Daoy (cell line): ENCODE data around the gene PRR19. TPM values are rescaled to one million over a fixed set of nuclear protein-coding genes. Genes with fewer than 3 reads are reported as not detected.
A peak's percentile ranks its signal among the peaks of the same experiment; 100 is the strongest.

Experiments used
- DNase-seq: peaks from one replicate; pipeline ENCODE4 v3.0.0-alpha.2; 2015; ENCODE audit warnings: low read depth
- total RNA-seq: library from RNA; depleted of rRNA; stranded (reverse); fragments of >200 nt; shearing (Covaris generic); gene quantifications from 2 replicates; pipeline ENCODE4 v1.2.3, GENCODE V29; 2014

The PRR19 gene
- total RNA-seq, 1 experiment from 2014 or later: 2.2 TPM

DNA sequence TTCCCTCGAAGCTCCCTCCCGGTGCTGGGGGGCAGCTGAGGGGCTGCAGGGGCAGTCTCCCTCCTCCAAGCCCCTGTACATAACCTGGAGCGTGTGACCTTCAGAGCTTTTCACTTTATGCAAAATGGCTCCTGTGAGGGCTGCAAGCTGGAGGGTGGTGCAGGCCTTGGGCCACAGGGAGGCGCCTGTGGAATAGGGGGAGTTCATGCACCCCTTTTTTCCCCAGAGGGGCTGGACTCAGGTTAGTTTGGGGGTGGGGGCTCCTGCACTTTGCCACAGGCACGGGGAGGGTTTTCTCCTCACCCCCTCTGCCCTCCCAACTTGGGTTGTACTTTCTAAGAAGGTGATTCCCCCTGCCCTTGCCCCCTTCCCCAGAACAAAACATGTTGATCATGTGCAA is 6.6 kb upstream of the PRR19 start:
- DNase-seq: no peak

DNA sequence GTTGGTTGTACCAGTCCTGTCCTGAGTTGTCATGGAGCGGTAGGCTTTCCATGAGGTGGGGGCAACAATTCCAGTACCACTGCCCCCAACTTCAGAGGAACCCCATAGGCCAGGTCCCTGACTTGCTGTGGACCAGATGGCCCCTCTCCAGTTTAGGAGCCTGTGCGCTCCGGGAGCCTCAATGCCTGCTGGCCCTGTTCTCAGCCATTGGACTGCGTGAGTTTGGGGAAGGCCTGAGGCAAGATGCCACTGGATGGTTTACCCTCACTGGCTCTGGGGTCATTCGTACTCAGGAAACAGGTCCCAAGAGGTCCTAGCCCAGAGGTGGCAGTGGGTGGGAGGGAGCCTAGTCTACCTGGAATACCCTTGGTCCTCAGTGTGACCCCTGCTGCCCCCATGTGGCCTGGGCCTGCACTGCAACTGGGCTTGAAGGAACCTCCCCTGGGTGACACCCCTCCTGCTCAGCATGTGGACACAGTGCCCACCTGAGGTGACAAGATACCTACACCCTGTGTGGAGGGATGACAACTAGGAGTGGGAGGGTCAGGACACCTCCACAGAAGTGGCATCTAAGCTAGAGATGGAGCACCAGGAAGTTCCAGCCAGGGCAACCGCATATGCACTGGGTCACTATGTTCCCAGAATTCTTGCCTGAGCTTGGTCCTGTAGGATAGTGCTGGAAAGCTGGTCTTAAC is 6.0 kb upstream of the PRR19 start:
- peak; percentile 82 for DNase-seq

DNA sequence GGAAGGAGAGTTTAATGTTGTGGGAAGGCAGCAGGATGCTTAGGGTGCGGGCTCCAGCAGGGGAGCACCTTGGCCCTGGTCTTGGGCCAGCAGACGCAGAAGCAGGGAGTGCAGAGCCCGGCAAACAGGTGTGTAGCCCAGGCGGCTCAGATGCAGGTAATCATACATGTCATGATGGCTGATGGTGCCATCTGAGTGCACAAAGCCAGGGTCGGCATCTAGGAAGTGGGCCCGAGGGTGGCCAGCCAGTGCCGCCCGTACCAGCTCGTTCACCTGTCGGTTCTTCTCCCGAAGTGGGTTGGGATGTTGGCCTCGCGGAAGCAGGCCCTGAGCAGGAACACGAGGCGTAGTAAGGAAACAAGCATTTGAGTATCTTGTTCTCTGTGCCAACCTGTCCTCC is 4.9 kb upstream of the PRR19 start:
- DNase-seq: no peak

DNA sequence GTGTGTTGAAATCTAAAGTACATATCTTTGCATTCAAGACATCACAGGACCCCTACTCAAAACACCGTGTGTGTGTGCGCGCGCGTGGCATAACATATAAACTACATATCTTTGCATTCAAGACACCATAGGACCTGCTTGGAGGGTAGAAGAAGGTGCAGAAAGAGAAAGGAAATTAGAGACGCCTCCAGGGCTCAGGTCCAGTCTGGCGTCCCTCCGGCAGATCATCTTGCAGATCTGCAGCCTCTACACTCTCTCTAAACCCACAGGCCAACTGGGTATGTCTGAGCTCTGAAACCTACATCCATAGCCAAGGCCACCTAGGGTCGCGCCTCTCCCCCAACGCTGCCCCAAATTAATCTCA is 1.2 kb downstream of the PRR19 start:
- no peak for DNase-seq

DNA sequence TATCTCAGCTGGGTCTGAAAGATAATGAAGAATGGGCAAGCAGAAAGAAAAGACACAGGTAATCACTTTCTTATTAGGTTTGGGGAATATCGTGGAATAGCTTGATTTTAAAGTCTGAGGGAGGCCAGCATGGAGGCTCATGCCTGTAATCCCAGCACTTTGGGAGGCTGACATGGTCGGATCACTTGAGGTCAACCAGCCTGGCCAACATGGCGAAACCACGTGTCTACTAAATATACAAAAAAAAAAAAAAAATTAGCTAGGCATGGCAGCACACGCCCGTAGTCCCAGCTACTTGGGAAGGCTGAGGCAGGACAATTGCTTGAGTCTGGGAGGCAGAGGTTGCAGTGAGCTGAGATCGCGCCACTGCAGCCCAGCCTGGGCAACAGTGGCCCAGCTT is 1.9 kb downstream of the PRR19 start:
- no peak for DNase-seq

DNA sequence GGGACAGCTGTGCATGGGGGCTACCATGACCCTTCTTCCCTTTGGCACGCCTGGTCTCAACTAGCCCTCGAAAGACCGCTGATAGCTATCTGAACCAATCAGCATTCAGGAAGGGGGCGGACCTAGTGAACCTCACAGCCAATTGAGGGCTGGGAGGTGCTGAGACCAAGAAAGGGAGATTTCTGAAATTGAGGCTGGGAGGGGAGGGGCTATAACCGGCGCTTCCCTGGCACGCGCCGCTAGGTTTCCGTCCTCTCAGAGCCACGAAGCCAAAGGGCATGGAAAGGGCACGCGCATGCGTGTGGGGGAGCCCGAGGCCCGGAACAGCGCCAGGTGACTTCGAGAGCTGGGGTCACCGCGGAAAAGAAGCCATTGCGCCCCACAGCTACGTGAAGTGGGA is 4.7 kb downstream of the PRR19 start:
- no peak for DNase-seq

DNA sequence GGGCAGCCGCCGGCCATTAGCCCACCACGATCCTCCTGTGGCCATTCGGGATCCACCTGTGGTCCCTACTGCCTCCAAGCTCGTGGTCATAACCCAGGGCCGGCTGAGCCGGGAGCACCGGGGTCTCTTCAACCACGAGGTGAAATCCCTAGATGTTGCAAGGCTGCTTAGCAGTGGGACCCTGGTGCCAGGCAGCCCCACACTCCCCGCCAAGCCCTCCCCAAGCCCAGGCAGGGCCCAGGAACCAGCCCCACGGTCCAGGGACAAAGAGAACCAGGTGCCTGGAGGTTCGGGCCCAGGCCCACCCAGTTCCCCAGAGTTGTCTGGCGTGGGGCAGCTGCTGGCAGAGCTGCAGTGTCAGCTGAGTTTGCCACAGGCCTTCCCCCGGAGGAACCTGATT is 7.8 kb downstream of the PRR19 start:
- no peak for DNase-seq

DNA sequence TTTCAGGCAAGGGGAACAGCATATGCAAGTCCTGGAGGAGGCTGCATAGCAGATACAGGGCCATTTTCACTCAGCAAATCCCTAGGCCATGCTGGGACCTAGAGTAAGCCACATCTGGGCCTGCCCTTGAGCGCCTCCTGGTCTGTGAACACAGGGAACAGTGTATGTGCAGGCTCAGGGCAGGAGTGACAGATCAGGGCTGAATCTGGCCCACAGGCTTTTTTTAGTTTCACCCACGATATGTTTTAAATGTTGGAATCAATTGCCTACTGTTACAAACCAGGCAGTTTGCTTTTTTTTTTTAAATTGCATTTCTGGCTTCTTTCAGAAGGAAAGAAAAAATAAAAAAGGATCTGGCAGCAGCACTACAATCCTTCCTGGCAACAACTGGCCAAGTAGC is 9.7 kb downstream of the PRR19 start:
- DNase-seq: no peak

DNA sequence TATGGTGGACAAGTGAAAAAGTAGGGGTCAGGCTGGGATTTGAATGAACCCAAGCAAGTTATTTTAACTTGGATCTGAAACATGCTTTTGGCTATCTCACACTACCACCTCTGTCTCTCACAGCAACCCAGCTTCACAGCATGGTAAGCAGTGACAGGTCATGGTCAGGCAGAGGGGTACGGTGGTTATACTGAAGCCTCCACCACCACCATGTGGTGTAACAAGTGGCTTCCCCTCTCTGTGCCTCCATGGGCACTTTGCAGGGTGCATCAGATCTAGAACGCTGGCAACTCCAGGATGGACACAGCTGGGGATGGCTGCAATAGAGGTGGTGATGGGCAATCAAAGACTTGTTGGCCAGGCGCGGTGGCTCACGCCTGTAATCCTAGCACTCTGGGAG is 10.4 kb downstream of the PRR19 start:
- DNase-seq: no peak

DNA sequence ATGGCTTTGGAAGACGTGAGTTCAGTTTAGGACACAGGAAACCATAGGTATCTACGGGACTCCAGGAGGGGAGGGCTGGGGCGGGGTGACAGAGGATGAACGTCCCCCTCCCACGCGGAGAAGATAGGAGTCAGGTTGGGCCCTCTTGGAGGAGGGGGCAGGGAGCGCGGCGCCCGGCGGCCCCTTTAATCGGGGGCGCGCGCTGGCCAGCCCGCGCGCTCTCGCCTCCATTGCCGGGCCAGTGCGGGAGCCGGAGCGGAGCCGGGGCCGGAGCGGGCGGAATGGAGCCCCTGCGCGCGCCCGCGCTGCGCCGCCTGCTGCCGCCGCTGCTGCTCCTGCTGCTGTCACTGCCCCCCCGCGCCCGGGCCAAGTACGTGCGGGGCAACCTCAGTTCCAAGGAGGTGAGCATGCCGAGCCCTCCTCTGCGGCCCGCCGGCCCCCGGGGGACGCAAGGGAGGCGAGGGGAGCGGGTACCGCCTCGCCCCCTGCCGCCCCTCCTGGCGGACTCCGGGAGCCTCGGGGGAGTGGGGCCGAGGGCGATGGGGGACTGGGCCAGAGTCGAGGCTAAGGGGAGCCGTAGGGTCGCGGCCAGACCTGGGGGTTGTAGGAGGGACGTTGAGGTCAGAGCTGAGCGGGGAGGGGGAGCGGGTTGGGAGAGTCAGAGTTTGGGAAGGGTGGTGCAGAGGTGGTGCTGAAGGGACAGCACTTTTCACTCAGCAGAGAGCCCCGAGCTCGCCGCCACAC is 11.3 kb downstream of the PRR19 start, which contains the start of gene TMEM145:
Gene TMEM145, plus strand, starts transcription at position 214 of the 744 bp plus-strand sequence. Its CDS starts 68 bp downstream, at position 282.
- DNase-seq: peak; percentile 68

DNA sequence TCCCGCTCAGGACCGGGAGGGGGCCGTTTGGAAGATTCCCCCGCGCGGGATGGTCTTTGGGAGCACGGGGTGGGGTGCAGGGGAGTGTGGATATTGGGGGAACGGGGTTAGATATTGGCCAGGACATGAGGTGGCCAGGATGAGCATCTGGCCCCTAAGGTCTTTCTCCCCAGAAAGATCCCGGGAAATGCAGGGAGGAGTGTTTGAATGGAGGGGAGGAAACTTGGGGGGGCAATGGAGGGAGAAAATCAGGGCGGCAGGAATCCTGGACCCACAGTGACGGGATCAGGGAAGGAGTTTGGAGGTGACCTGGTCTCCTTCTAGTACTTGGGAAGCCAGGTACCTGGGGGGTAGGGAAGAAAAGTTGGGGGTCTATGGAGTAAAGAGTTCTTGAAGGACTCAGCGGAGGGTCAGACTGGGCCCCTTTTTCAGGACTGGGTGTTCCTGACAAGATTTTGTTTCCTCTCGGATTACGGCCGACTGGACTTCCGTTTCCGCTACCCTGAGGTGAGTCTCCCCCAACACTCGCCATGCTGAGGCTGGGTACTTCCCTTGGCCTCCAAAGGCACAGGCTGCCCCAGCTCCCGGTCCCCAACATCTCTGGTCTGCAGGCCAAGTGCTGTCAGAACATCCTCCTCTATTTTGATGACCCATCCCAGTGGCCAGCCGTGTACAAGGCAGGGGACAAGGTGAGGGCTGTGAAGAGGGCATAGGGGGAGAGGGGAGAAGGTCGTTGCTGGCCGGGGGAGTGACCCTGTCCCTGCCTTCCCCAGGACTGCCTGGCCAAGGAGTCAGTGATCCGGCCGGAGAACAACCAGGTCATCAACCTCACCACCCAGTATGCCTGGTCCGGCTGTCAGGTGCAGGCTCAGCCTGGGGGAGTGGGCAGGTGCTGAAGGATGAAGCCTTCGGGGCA is 12.2 kb downstream of the PRR19 start:
- no peak for DNase-seq

DNA sequence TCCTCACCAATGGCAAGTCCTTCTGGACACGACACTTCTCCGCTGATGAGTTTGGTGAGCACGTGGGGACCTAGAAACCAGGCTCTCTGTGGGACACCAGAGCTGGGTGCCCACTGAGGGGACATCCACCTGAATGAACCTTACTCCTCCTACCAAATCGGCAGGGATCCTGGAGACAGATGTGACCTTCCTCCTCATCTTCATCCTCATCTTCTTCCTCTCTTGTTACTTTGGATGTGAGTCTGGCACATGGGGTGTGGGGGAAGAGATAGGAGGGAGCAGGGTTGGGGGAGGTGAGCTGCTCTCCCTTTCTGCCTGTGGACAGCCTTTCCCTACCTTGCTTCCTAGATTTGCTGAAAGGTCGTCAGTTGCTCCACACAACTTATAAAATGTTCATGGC is 13.1 kb downstream of the PRR19 start:
- DNase-seq: no peak

DNA sequence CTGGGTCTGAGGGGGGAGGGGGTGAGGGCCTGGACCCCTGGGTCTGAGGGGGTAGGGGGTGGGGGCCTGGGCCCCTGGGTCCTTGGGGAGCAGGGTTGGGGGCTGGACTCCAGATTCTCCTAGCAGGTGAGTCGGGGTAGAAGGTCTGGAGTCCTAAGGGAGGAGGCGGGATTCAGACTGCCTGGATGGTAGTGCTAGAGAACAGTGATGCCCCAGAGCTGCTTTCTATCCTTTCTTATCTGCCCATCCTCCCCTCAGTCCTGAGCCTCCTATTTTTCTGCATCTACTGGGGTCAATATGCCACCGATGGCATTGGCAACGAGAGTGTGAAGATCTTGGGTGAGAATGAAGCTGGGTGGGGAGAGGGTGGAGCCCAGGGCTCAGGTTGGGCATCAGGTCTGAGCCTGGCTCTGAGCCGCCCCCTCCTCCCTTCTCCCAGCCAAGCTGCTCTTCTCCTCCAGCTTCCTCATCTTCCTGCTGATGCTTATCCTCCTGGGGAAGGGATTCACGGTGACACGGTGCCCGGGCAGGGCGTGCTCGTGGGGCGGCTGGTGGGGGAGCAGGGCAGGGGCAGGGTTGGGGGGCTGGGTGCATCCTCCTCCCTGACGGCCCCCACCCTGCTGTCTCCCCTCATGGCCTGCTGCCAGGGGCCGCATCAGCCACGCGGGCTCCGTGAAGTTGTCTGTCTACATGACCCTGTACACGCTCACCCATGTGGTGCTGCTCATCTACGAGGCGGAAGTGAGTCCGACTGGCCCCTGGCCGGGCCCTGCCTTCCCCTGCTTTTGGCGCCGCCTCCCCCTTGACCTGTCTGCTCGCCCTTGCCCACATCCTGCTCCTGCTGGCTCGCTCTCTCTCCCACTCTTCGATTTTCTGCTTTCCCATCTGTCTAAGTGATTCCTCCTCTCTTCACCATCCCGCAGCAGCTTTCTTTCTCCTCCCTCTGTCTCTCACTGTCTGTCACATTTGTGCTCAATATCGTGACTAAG is 14.6 kb downstream of the PRR19 start:
- peak; percentile 85 for DNase-seq

DNA sequence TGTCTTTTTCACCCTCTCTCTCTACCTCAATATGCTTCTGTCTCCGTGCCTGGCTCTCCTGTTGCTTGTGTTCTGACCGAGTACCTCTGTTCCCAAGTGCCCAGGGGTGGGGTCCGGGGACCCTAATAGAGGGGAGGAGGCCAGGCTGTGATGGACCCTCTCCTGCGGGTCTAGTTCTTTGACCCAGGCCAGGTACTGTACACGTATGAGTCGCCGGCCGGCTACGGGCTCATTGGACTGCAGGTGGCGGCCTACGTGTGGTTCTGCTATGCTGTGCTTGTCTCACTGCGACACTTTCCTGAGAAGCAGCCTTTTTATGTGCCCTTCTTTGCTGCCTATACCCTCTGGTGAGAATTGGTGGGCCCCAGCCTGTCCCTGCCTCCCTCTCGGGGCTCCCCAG is 15.6 kb downstream of the PRR19 start:
- no peak for DNase-seq

DNA sequence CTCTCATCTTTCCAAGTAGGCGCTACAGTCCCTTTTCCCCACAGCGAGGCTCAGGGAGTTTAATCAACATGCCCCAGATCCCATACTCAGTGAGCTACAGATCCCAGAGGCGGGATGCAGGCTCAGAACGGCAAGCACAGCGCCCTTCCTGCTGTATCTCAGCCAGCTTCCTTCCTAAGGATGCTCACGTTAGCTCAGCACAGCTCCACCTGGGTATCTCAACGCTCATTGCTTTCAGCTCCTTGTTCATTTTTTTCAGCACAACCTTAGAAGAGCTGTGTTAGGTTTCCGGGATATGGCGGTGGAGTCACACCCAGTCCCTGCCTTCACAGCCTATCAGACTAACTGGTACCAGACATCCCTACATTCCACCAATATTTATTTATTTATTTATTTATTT is 20.4 kb downstream of the PRR19 start:
- no peak for DNase-seq

DNA sequence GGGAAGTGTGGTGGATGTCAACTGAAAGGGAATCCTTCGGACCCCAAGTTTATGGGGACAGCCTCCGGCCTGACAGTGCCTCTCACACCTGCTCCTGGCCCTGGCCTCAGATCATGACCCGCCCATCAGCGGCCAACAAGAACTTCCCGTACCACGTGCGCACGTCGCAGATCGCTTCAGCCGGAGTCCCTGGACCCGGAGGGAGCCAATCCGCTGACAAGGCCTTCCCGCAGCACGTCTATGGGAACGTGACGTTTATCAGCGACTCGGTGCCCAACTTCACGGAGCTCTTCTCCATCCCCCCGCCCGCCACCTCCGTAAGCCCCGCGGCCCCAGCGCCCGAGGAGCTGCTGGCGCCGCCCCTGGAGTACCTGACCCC is 21.5 kb downstream of the PRR19 start:
- no peak for DNase-seq

DNA sequence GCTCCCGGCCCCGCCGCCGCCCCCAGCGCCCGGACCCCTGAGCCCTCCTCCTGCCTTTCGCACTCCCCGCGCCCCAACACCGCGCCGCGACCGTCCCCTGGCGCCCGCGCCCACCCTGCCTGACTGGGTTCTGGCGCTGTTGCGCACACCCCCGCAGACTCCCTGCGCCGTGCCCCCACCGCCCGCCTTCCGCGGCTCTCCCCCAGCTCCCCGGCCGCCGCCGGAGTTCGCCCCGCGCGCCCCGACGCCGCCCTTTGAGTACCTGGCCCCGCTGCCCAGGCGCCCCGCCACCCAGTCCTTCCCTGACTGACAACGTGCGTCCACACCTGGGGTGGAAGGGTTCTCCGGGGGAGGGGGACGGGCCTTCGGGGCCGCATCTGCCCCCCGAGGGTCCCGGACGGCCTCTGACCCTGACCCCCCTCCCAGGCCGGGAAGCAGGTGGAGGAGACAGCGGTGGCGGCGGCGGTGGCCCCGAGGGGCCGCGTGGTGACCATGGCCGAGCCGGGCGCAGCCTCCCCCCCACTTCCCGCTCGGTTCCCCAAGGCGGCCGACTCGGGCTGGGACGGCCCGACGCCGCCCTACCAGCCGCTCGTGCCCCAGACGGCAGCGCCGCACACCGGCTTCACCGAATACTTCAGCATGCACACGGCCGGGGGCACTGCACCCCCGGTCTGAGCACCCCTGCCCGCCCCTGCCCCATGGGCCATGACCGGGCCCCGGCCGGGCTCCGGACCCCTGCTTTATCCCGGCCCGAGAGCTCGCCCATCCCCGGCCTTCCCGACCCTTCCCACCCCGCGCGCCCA is 22.1 kb downstream of the PRR19 start:
- peak; percentile 48 for DNase-seq

DNA sequence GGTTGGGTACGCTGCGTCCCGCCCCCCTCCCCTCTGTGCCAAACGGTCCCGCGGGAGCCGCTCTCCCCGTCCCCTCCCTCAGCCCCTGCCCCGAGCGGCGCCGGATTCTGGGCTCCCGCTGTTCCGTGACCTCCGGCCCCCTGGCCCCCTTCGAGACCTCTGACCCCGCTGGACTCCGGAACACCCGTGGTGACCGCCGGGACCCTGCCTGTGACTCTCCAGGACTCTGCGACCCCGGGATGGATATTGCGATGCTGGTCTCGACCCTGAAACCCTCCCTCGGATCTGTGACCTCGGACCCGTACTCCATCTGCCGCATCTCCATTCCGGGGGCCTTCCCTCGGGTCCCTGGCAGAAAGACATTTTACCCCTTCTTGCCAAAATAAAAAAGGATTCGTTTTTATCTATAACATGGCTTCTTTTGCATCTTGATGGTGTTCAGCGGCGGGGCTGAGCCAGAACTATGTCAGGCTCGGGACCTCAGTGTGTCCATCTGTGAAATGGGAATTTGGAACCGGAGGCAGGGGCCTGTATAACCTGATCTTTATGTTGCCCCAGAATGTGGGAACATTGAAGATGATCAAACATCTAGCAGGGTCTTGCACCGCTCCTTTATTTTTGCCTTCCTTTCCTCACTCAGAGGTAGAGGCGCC is 22.8 kb downstream of the PRR19 start:
- DNase-seq: no peak

DNA sequence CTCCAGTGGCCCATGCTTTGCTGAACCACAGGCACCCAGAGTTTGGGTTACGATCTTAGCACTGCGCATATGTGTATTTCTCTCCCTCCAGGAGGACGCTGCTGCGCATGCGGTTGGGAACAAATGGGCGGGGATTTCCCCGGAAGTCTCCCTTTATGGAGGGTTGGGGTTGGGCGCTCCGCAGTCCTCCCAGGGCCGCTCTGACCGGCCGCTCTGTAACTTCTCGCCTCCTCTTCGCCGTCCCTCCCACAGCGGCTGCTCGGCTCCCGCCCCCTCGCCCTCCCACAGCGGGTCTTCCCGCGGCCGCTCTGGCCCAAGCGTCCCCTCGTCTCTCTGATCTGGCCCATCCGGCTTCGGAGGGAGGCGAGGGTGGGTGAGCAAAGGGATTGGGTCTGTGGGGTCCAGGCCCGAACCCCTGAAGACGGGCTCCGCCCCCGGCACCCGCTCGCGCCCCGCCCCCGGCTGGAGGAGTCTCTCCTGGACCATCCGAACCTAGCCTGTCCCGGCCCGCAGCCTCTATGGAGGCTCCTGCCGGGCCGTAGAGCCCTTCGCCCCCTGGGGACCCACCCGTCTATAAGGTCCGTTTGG is 23.5 kb downstream of the PRR19 start, which contains the start of gene MEGF8:
Gene MEGF8, plus strand, starts transcription at position 328 of the 588 bp plus-strand sequence. CDS start 609 bp downstream, outside the sequence.
- peak; percentile 99 for DNase-seq
